CD1c-positive myeloid dendritic cell (primary cell): ENCODE results near the gene CPS1.

ENCODE experiments used
- DNase-seq: peaks from one replicate; pipeline ENCODE4 v3.0.0-alpha.2; 2016; ENCODE audit errors: extremely low spot score

CPS1 gene

DNA sequence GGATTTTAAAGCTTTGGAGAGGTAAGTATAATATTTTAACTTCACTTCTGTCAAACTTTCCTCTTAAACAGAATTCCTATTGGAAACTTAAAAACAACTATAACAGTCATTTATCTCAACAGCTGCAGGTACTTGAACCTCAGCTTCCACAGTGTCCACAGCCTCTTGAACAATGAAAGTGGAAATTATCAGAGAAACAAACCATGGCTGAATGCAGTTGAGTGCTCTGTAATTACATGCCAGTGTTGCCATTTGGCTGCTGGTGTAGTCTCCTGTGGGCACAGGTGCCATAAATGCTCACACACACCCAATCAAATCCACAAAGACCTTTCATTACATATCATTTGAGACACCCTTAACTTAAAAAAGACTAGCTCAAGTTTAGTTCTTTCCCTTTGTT lies 125.1 kb downstream of the CPS1 start:
- no peak for DNase-seq

DNA sequence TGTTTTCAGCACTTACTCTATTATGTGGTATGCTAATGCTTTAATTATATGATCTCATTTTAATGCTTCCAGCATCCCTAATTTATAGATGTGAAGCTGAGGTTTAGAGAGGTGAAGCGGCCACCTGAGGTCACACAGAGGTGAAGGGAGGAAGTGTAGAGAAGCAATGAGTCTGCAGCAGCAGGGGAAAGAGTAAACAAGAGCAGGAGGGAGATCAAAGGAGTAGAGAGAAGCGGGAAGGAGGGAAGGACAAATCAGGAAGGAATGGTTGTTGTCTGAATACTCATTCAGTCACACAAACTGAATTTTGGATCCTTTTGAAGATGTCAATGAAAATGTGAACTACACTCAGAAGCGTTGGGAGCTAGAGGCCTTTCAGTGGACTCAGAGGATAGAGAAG lies 130.0 kb downstream of the CPS1 start:
- DNase-seq: no peak

DNA sequence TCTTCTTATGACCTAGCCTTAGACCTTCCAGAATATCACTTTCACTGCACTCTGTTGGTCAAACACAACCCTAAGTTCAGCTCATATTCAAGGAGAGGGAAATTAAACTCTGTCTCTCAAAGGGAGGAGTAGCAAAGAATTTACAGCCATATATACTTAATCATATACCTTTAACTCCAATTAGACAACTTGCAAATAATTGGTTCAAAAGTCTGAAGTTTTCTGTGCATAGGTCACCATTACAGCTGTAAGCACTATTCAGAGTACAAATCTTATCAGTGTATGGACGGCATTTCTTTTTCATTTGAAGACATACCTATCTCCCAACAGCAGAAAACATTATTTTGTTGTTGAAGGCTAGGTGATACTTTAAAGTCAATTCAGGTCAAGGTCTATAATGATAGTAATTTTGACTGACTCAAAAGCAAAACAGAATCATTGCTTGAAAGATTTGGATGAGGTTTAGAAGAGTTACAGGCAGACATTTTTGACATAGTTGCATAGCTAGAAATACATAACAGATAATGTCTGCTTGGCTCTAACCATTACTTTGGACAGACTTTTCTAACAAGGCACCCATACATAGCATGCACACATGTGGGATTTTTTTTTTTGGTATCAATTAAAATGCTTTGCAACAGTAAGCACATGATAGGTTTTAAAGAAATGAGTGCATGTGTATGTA lies 131.5 kb downstream of the CPS1 start:
- DNase-seq: no peak

DNA sequence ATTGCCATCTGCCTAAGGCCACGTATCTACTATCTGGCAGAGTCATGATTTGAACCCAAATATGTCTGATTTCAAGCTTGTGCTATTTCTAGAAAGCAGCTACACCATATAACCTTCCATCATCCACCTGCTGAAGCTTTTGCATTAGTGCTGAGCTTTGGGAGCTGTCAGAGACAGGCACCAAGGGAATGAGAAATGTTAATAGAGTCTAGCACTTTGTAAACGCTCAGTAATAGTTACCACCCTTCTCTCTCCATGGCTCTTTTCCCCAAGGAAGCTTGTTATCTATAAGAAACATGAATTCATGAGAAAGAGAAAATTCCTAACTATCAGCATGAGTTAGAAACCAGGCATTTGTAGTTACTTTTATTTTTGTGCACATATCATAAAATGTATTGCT lies 151.5 kb downstream of the CPS1 start:
- no peak for DNase-seq

DNA sequence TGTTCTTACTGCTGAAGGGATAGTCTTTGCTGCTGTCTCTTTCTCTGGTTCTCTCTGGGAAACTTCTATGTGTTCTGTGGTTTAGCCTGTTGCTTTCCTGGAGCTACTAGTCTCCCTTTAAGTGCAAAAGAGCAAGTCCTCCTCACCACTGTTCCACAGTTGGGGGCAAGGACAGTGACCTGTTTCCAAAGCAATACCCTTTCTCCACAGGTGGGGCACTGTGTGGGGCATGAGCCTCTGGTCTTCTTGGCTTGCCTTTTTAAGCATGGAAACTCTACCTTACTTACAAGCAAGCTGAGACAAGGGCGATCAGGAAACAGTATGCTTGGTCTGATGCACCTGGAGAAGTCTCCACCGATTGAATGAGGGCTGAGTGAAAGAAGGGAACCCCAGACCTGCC lies 156.7 kb downstream of the CPS1 start:
- DNase-seq: no peak

DNA sequence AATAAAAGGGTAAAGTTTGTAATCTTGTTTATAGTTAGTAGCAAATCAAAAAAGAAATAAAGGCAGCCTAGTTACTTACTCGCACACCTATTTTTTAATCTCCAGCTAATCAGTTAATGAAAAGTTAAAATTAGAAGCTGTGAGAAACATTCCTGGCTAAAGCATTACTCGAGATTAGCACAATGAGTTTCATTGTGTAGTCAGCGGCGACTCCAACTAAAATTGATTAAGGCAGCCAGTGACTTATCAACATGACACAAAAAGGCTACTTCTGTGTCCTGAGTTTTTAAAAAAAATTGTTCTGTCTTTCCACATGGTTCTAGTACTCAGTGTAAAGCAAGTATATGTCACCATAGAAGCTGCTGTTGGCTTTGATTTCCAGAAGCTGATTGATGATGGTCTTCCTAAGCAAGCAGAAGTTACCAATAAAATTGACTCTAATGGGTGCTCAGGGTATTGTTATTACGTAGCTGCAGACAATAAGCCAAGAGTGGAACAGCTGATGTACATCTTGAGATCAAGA lies 159.2 kb downstream of the CPS1 start:
- no peak for DNase-seq

DNA sequence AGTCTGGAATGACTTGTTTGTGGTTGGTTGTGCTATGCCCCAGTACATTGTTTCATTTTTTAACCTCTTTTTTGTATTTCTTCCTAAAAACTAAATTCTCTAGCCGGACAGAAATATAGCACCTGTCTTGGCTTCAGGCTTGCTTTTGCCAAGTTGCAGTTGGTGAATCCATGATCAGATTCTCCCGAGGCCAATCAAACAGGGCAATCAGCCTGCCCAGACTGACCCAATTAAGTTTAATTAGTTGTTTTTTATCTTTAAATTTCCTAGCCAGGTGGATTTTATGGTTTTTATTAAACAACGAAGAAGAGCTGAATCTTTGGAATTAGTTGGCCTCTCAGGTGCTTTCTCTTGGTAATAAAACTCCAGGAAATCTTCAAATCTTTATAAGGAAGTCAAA lies 162.1 kb downstream of the CPS1 start:
- DNase-seq: no peak

DNA sequence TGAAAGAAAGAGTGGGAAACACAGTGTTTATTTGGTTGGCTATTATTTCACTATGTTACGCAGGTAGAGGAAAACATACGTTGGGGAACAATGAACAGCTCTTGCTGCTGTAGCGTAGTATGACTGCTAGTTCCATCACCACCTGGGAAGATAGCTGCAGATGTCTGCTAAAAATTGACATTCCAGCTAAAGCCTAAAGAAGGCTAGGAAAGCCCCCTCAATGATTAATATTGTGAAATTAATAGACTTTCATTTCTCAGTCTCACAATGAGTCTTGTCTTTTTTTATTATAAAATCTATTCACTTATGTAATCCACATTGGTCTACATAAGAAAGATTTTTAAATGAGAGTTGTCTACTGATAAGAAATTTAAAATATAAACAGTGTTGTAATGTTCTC lies 165.7 kb downstream of the CPS1 start:
- DNase-seq: no peak

DNA sequence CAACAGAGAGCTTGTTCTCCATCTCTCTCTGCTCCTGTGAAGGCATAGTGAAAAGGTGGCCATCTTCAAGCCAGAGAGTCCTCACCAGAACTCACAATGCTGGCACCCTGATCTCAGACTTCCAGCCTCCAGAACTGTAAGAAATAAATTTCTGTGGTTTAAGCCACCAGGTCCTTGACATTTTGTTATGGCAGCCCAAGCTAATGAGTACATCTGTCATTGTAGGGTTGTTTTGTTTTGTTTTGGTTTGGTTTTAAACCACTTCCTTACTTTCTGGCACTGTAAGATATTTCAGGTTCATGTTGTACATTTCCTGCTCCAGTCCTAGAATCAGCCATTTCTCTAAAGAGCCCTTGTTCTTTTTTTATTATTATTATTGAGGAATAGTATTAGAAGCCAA lies 171.2 kb downstream of the CPS1 start:
- no peak for DNase-seq
